Kidney epithelial cell (primary cell): ENCODE measurements around the gene COL27A1. TPM values are rescaled to one million over a fixed set of nuclear protein-coding genes. Genes with fewer than 3 reads are reported as not detected.

ENCODE experiments used
- DNase-seq: peaks from one replicate; pipeline ENCODE4 v3.0.0-alpha.2; 2010; ENCODE audit warnings: low read depth
- H3K27me3 ChIP-seq: 2 replicates; pipeline ENCODE4 v1.6.0; 2011; ENCODE audit warnings: low read length; ENCODE audit not compliant: control insufficient read depth, insufficient read depth
- H3K36me3 ChIP-seq: 2 replicates; pipeline ENCODE4 v1.5.1; 2011; ENCODE audit warnings: low read length; ENCODE audit not compliant: control insufficient read depth, insufficient read depth
- H3K4me3 ChIP-seq: 2 replicates; pipeline ENCODE4 v1.5.1; 2011; ENCODE audit warnings: low read depth, mild to moderate bottlenecking, control low read depth, low read length
- CTCF ChIP-seq: IDR thresholded peaks from 2 replicates; pipeline ENCODE4 v1.5.1; 2011; ENCODE audit warnings: mild to moderate bottlenecking, moderate library complexity, low read length, control low read depth, inconsistent platforms; ENCODE audit not compliant: insufficient read depth, poor library complexity, severe bottlenecking
- total RNA-seq: library from RNA; depleted of rRNA; stranded (reverse); fragments of >200 nt; gene quantifications from 2 replicates; pipeline ENCODE4 v1.2.3, GENCODE V29; 2015

Gene COL27A1
- total RNA-seq, 1 donor from 2014 or later, result 8.4 TPM

- Histone ChIP-seq H3K27me3 (no peaks in the 10 kb centered on the region), H3K4me3 (no peak overlapping the region), H3K36me3 (no peaks in the 10 kb centered on the region)
- no peak for TF ChIP-seq CTCF
- DNase-seq, result no peak
Observed at GRCh38 chr9:114192539-114192938, 37.2 kb downstream of the COL27A1 start.

DNA sequence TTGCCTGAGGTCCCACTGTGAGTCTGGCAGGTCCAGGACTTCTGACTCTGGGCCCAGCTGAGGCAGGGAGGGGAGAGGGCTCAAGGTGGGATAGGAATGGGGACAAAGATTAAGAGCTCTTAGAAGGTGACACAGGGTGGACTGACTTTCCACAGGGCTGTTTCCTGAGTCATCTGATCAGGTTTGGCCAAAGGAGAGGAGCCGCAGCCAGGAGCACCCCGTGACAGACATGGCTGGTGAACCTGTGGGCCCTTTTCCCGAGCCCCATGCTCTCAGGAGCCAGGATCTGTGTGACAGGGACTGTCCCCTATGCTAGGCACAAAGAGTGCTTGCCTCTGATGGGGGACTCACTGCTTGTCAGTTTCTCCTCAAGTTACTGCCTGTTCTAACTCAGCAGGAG lies 37.8 kb downstream of the COL27A1 start:
- H3K27me3 ChIP-seq, result no peaks in the 10 kb centered on the region
- no peak for DNase-seq
- no peak for TF ChIP-seq CTCF
- no peaks in the 10 kb centered on the region for H3K36me3 ChIP-seq
- H3K4me3 ChIP-seq, result no peak overlapping the region

- H3K4me3 ChIP-seq, result no peak overlapping the region
- TF ChIP-seq CTCF, result no peak
- no peaks in the 10 kb centered on the region for H3K27me3 ChIP-seq
- no peak for DNase-seq
- H3K36me3 ChIP-seq, result no peaks in the 10 kb centered on the region
Observed at GRCh38 chr9:114196117-114196516, 40.8 kb downstream of the COL27A1 start.

DNA sequence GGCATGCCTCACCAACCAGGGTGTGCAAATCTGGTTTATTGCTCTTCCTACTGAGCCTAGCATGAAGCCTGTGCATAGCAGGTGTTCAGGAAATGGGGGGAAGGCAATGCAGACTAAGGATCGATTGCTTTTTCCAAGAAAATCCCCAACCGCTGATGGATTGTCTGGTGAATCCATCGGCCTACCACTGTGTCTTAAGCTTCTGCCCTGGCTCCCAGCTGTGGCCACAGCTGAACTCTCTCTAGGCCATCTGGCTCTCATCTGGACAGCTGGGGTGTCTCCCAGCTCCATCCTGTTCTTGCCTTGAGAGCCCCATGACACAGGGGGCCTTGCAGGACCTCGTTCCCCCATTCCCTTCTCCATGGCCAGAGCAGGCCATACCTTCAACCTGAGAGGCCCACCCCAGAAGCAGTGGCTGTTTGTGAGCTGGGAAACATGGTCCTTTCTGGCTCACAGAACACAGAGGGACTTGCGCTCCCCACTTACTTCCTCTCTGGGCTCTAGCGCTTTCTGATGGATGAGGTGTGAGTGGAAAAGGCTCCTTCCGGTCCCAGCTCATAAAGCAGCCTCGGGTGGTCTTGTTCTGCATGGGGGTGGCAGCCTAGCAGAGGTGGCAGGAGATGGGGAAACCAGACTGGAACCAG lies 41.8 kb downstream of the COL27A1 start:
- no peaks in the 10 kb centered on the region for H3K36me3 ChIP-seq
- no peaks in the 10 kb centered on the region for H3K27me3 ChIP-seq
- TF ChIP-seq CTCF, result no peak
- no peak overlapping the region for H3K4me3 ChIP-seq
- no peak for DNase-seq

DNA sequence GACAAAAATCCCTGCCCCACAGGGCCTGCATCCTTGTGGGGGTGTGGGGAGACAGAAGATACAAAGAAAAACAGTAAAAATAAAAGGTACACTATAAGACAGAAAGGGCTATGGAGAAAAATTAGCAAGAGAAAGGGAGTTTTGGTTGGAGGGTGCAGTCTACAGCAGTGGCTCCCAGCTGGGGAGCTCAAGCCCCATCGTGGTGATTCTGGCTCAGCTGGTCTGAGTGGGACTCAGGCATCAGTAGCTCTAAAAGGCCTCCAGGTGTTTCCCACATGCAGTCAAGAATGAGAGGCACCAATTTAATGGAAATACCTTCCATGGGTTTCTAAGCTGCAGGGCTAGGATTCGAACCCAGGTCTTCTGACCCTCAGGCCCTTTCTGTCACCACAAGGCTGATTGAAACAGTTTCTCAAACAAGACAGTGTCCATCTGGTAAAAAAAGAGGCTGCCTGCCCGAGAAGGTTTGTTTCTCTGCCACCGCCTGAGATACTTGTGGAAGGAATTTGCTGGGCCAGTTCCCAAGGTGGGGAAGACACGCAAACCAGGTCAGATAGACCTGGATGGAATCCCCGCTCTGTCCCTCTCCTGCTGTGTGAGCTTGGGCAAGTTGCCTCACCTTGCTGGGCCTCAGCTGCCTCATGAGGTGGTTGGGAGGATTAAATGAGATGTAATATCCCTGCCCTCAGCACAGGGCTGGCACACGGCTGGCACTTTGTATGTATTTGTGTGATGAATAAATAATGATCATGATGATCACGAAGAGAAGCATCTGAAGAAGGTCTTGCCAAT lies 43.1 kb downstream of the COL27A1 start:
- Histone ChIP-seq H3K36me3 (no peaks in the 10 kb centered on the region), H3K4me3 (no peak overlapping the region), H3K27me3 (no peaks in the 10 kb centered on the region)
- no peak for TF ChIP-seq CTCF
- no peak for DNase-seq

- TF ChIP-seq CTCF, result no peak
- no peaks in the 10 kb centered on the region for H3K36me3 ChIP-seq
- H3K4me3 ChIP-seq, result no peak overlapping the region
- no peak for DNase-seq
- no peaks in the 10 kb centered on the region for H3K27me3 ChIP-seq
Observed at GRCh38 chr9:114200721-114201300, 45.5 kb downstream of the COL27A1 start.
